ENCODE data around the gene BANP. TPM values are rescaled to one million over a fixed set of nuclear protein-coding genes. Genes with fewer than 3 reads are reported as not detected.
"Not testable (repeated sequence)": the region's sequence is repeated elsewhere in the genome, so short reads cannot be mapped to it uniquely, and the experiment has no call there.

Gene BANP
- total RNA-seq, 1 experiment from 2014 or later, result 37.2 TPM

DNA sequence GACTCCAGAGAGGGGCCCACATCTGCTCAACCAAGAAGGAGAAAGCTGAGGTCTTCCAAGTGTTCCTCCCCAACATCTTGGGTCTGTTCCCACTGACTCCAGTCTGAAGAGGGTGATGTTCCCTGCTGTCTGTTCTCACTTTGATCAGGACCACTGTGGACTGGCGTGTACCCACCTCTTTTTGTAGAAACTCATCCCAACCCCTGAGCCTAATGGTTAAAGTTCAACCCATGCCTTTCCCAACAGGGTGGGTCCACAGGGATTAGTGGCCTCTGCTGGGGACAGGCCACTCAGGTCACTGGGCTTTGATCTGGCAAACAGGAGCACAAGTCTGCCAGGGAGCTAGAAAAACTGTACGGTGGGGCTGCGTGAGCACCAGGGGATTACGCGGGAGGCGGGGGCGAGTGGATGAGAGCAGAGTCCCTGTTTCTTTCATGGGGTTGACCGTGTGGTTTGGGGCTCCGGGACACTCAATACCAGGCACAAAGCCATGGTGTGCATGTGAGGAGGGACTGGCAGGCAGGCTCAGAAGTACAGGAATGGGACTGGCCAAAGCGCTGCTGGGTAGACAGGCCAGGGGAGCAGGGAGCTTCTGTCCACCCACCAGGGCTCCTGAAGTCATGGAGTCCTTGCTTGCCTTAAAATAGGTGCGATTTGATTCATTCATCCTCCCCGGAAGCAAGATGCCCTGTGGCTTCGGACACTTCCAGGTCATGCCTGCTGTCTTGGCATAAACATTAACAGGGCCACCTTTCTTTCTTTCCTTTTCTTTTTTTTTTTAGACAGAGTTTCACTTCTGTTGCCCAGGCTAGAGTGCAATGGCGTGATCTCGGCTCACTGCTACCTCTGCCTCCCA is 14.6 kb upstream of the BANP start, which contains the start of gene CA5A:
TSS of gene CA5A (minus strand) at position 155 of the 856 bp plus-strand sequence. CDS start at position 76, 79 bp downstream.
- no peak within 1 kb of the TSS for H3K4me3 ChIP-seq (replicated peaks in 1 of 2; ENCODE audit: low read depth in 1 of 2, low read length in 2 of 2)
- no peaks in the 10 kb centered on the region for H4K20me1 ChIP-seq (ENCODE audit: insufficient read depth)
- no peak within 1 kb of the TSS for H3K9ac ChIP-seq (ENCODE audit: low read length)
- H2AFZ ChIP-seq (ENCODE audit: low read depth, low read length, poor library complexity, severe bottlenecking), result no peak within 1 kb of the TSS
- no peaks in the 10 kb centered on the region for H3K27me3 ChIP-seq (ENCODE audit: insufficient read depth, low read length)
- intact Hi-C loops (cut with micrococcal nuclease), result no loop called here
- no peaks in the 10 kb centered on the region for H3K9me2 ChIP-seq (ENCODE audit: insufficient read depth)
- no peaks in the 10 kb centered on the region for H3K36me3 ChIP-seq (ENCODE audit: control insufficient read depth in 1 of 2, insufficient read depth in 2 of 2, low read length in 2 of 2)
- TF ChIP-seq, protein P1, sequence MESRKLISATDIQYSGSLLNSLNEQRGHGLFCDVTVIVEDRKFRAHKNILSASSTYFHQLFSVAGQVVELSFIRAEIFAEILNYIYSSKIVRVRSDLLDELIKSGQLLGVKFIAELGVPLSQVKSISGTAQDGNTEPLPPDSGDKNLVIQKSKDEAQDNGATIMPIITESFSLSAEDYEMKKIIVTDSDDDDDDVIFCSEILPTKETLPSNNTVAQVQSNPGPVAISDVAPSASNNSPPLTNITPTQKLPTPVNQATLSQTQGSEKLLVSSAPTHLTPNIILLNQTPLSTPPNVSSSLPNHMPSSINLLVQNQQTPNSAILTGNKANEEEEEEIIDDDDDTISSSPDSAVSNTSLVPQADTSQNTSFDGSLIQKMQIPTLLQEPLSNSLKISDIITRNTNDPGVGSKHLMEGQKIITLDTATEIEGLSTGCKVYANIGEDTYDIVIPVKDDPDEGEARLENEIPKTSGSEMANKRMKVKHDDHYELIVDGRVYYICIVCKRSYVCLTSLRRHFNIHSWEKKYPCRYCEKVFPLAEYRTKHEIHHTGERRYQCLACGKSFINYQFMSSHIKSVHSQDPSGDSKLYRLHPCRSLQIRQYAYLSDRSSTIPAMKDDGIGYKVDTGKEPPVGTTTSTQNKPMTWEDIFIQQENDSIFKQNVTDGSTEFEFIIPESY (IDR thresholded peaks at IDR 0.05; ENCODE audit: extremely low read depth, insufficient replicate concordance, low read length), result no peak
- TF ChIP-seq SP1 (IDR thresholded peaks at IDR 0.05; ENCODE audit: low read depth), result no peak
- no peaks in the 10 kb centered on the region for H3K79me2 ChIP-seq (ENCODE audit: insufficient read depth, low read length)
- H3K9me3 ChIP-seq (ENCODE audit: control insufficient read depth in 1 of 2, insufficient read depth in 1 of 2, low read depth in 1 of 2, low read length in 2 of 2), result no peaks in the 10 kb centered on the region
- ChIA-PET CTCF (no interaction called here), POLR2A (interaction anchor here (1.1 kb wide), 1 partner anchor 13 kb away, joined by 3 read pairs; no protein-coding TSS in a partner anchor), RAD21 (ENCODE audit: low non-redundant PET in 1 of 2, low total read pairs in 2 of 2, uncharacterized antibody in 2 of 2, unreplicated experiment in 2 of 2) (no interaction called here)
- no peak for ATAC-seq
- no peak for DNase-seq (ENCODE audit: low read depth, low spot score)
- BruUV-seq (replicated peaks), result no TSS peak
- no peak within 1 kb of the TSS for H3K27ac ChIP-seq (ENCODE audit: low read depth, low read length)
- H3K4me2 ChIP-seq (ENCODE audit: low read length), result no peak within 1 kb of the TSS
- H3K4me1 ChIP-seq (ENCODE audit: control insufficient read depth in 1 of 2, insufficient read depth in 2 of 2, low read length in 2 of 2), result no peaks in the 10 kb centered on the region

DNA sequence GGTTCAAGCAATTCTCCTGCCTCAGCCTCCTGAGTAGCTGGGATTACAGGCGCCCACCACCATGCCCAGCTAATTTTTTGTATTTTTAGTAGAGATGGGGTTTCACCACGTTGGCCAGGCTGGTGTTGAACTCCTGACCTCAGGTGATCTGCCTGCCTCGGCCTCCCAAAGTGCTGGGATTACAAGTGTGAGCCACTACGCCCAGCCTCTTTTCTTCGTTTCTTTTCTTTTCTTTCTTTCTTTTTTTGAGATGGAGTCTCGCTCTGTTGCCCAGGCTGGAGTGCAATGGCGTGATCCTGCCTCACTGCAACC is 14.0 kb upstream of the BANP start:
- DNase-seq (ENCODE audit: low read depth, low spot score); H3K9me2 ChIP-seq (ENCODE audit: insufficient read depth); H3K4me3 ChIP-seq (replicated peaks in 1 of 2; ENCODE audit: low read depth in 1 of 2, low read length in 2 of 2); H3K9ac ChIP-seq (ENCODE audit: low read length); H2AFZ ChIP-seq (ENCODE audit: low read depth, low read length, poor library complexity, severe bottlenecking); intact Hi-C loops (cut with micrococcal nuclease); H3K4me2 ChIP-seq (ENCODE audit: low read length); H3K27ac ChIP-seq (ENCODE audit: low read depth, low read length); H4K20me1 ChIP-seq (ENCODE audit: insufficient read depth); ATAC-seq; BruUV-seq (replicated peaks); H3K27me3 ChIP-seq (ENCODE audit: insufficient read depth, low read length); H3K4me1 ChIP-seq (ENCODE audit: control insufficient read depth in 1 of 2, insufficient read depth in 2 of 2, low read length in 2 of 2); H3K36me3 ChIP-seq (ENCODE audit: control insufficient read depth in 1 of 2, insufficient read depth in 2 of 2, low read length in 2 of 2); H3K79me2 ChIP-seq (ENCODE audit: insufficient read depth, low read length); H3K9me3 ChIP-seq (ENCODE audit: control insufficient read depth in 1 of 2, insufficient read depth in 1 of 2, low read depth in 1 of 2, low read length in 2 of 2); RAD21 ChIA-PET (ENCODE audit: low non-redundant PET in 1 of 2, low total read pairs in 2 of 2, uncharacterized antibody in 2 of 2, unreplicated experiment in 2 of 2): not testable (repeated sequence)
- POLR2A ChIA-PET, result interaction anchor here (1.1 kb wide), 1 partner anchor 12 kb away, joined by 3 read pairs; no protein-coding TSS in a partner anchor
- CTCF ChIA-PET, result interaction anchor here (0.7 kb wide), 1 partner anchor 164 kb away, joined by 4 read pairs; no protein-coding TSS in a partner anchor

Measured in HCT116 (cell line).